Activated CD4-positive, alpha-beta T cell treated with anti-CD3 and anti-CD28 coated beads, Interleukin-2, amount 10 ng/mL, durations not matched to agents 7 days and 5 days (primary cell): ENCODE results near the gene PRRT2. TPM values are rescaled to one million over a fixed set of nuclear protein-coding genes. Genes with fewer than 3 reads are reported as not detected.

ENCODE experiments used
- CTCF ChIA-PET: fragments of 350-600 bp; sonication (Branson Sonifier 250); formaldehyde crosslinking; loops from one replicate; lab custom pipeline; 2021; ENCODE audit warnings: antibody characterized with exemption; lab: Charles Lee
- POLR2A ChIA-PET: fragments of 350-600 bp; sonication (Branson Sonifier 250); formaldehyde crosslinking; loops from one replicate; lab custom pipeline; 2021; ENCODE audit warnings: antibody characterized with exemption; lab: Charles Lee
- DNase-seq: peaks from one replicate; pipeline ENCODE4 v3.0.0-alpha.2; 2020
- H3K27ac Mint-ChIP-seq: one replicate; pipeline ENCODE4 v1.8.0; 2021; ENCODE audit warnings: mild to moderate bottlenecking, moderate library complexity, mixed read lengths
- H3K27me3 Mint-ChIP-seq: one replicate; pipeline ENCODE4 v1.8.0; 2021; ENCODE audit warnings: mixed read lengths
- H3K36me3 Mint-ChIP-seq: one replicate; pipeline ENCODE4 v1.8.0; 2021; ENCODE audit warnings: low read depth, mixed read lengths
- H3K4me1 Mint-ChIP-seq: one replicate; pipeline ENCODE4 v1.8.0; 2021; ENCODE audit warnings: mixed read lengths
- H3K4me3 Mint-ChIP-seq: one replicate; pipeline ENCODE4 v1.8.0; 2021; ENCODE audit warnings: mild to moderate bottlenecking, moderate library complexity, mixed read lengths
- H3K9me3 Mint-ChIP-seq: one replicate; pipeline ENCODE4 v1.8.0; 2021; ENCODE audit warnings: mixed read lengths
- total RNA-seq, 2 experiments: library from RNA; stranded (reverse); gene quantifications; one replicate each; pipeline ENCODE4 v1.2.3, GENCODE V29; 2021

PRRT2 gene
- total RNA-seq, 2 experiments from 2014 or later, result 0.98 to 1.3 TPM

- Mint-ChIP-seq H3K27ac (peak overlapping the region; percentile 96), H3K4me3 (peak overlapping the region; percentile 91), H3K36me3 (peaks cover 41% of the 10 kb centered on the region), H3K9me3 (no peaks in the 10 kb centered on the region), H3K27me3 (peaks cover 9% of the 10 kb centered on the region), H3K4me1 (peaks cover 65% of the 10 kb centered on the region)
- peak; percentile 69 for DNase-seq
- ChIA-PET CTCF (interaction anchor here (0.7 to 8.8 kb wide), 15 partner anchors 8 to 198 kb away, joined by 3 to 46 read pairs (median 4); partner anchors contain the start of genes KIF22, MAZ and TMEM219), POLR2A (interaction anchor here (0.7 to 1.7 kb wide), 3 partner anchors 10 to 127 kb away, joined by 3 to 9 read pairs (median 8); partner anchors contain the start of gene MAZ)
These were observed 4.9 kb downstream of the PRRT2 start for GRCh38 chr16:29816694-29817441.

GRCh38 chr16:29818082-29818481 is 6.1 kb downstream of the PRRT2 start:
- Mint-ChIP-seq H3K36me3 (peaks cover 43% of the 10 kb centered on the region), H3K9me3 (no peaks in the 10 kb centered on the region), H3K4me1 (peaks cover 63% of the 10 kb centered on the region), H3K27me3 (no peaks in the 10 kb centered on the region), H3K27ac (peak overlapping the region; percentile 62), H3K4me3 (peak overlapping the region; percentile 91)
- ChIA-PET POLR2A (no interaction called here), CTCF (interaction anchor here (0.6 to 8.8 kb wide), 10 partner anchors 7 to 219 kb away, joined by 3 to 46 read pairs (median 10); partner anchors contain the start of genes KIF22, MAZ and TMEM219)
- DNase-seq, result no peak

GRCh38 chr16:29819506-29819905 is 7.5 kb downstream of the PRRT2 start:
- H3K27ac Mint-ChIP-seq, result peak overlapping the region; percentile 84
- peaks cover 66% of the 10 kb centered on the region for H3K4me1 Mint-ChIP-seq
- ChIA-PET POLR2A (no interaction called here), CTCF (interaction anchor here (1.0 to 8.8 kb wide), 7 partner anchors 11 to 118 kb away, joined by 3 to 46 read pairs (median 17); partner anchors contain the start of genes KIF22 and MAZ)
- no peaks in the 10 kb centered on the region for H3K9me3 Mint-ChIP-seq
- H3K36me3 Mint-ChIP-seq, result peaks cover 43% of the 10 kb centered on the region
- no peak for DNase-seq
- no peaks in the 10 kb centered on the region for H3K27me3 Mint-ChIP-seq
- H3K4me3 Mint-ChIP-seq, result peak overlapping the region; percentile 91

- POLR2A ChIA-PET, result no interaction called here
- DNase-seq, result peak; percentile 68
- peak within 1 kb of the TSS; percentile 84 for H3K27ac Mint-ChIP-seq
- no peaks in the 10 kb centered on the region for H3K9me3 Mint-ChIP-seq
- no peaks in the 10 kb centered on the region for H3K27me3 Mint-ChIP-seq
- H3K4me3 Mint-ChIP-seq, result peak within 1 kb of the TSS; percentile 91
- H3K36me3 Mint-ChIP-seq, result peaks cover 48% of the 10 kb centered on the region
- CTCF ChIA-PET, result interaction anchor here (0.6 to 8.8 kb wide), 9 partner anchors 12 to 119 kb away, joined by 3 to 46 read pairs (median 4); partner anchors contain the start of genes CDIPT, KIF22 and MAZ
- H3K4me1 Mint-ChIP-seq, result peaks cover 66% of the 10 kb centered on the region
These were observed 8.3 kb downstream of the PRRT2 start, which contains the start of gene MVP for GRCh38 chr16:29820271-29820701. Gene MVP, plus strand, starts transcription at chr16:29820462. Its CDS starts 10,088 bp downstream, at chr16:29830550.

- Mint-ChIP-seq H3K27ac (peak overlapping the region; percentile 84), H3K4me3 (peak overlapping the region; percentile 91), H3K4me1 (peaks cover 70% of the 10 kb centered on the region), H3K36me3 (peaks cover 48% of the 10 kb centered on the region), H3K27me3 (no peaks in the 10 kb centered on the region), H3K9me3 (no peaks in the 10 kb centered on the region)
- ChIA-PET CTCF (interaction anchor here (0.6 to 8.8 kb wide), 11 partner anchors 12 to 271 kb away, joined by 3 to 46 read pairs (median 3); partner anchors contain the start of genes CDIPT, KIF22, MAZ and TBX6), POLR2A (no interaction called here)
- DNase-seq, result peak; percentile 50
These were observed 9.0 kb downstream of the PRRT2 start for GRCh38 chr16:29820730-29821642.

- POLR2A ChIA-PET, result interaction anchor here (0.7 kb wide), 1 partner anchor 11 kb away, joined by 4 read pairs; no protein-coding TSS in a partner anchor
- no peak for DNase-seq
- peak overlapping the region; percentile 84 for H3K27ac Mint-ChIP-seq
- H3K4me3 Mint-ChIP-seq, result peak overlapping the region; percentile 91
- H3K4me1 Mint-ChIP-seq, result peaks cover 76% of the 10 kb centered on the region
- no peaks in the 10 kb centered on the region for H3K27me3 Mint-ChIP-seq
- peaks cover 47% of the 10 kb centered on the region for H3K36me3 Mint-ChIP-seq
- CTCF ChIA-PET, result interaction anchor here (0.6 to 7.2 kb wide), 6 partner anchors 13 to 270 kb away, joined by 3 to 41 read pairs (median 11); partner anchors contain the start of genes MAZ and TBX6
- no peaks in the 10 kb centered on the region for H3K9me3 Mint-ChIP-seq
These were observed 9.7 kb downstream of the PRRT2 start for GRCh38 chr16:29821643-29822115.

- no peaks in the 10 kb centered on the region for H3K9me3 Mint-ChIP-seq
- peak overlapping the region; percentile 26 for H3K4me3 Mint-ChIP-seq
- CTCF ChIA-PET, result interaction anchor here (0.6 to 7.2 kb wide), 9 partner anchors 8 to 277 kb away, joined by 3 to 39 read pairs (median 4); partner anchors contain the start of genes DOC2A, MAZ and PAGR1
- peak overlapping the region; percentile 74 for H3K27ac Mint-ChIP-seq
- no peaks in the 10 kb centered on the region for H3K27me3 Mint-ChIP-seq
- H3K36me3 Mint-ChIP-seq, result peaks cover 28% of the 10 kb centered on the region
- DNase-seq, result no peak
- POLR2A ChIA-PET, result no interaction called here
- peaks cover 72% of the 10 kb centered on the region for H3K4me1 Mint-ChIP-seq
These were observed 12.7 kb downstream of the PRRT2 start for GRCh38 chr16:29824589-29825144.

GRCh38 chr16:29825145-29826044 is 13.4 kb downstream of the PRRT2 start:
- no peaks in the 10 kb centered on the region for H3K9me3 Mint-ChIP-seq
- H3K36me3 Mint-ChIP-seq, result peaks cover 27% of the 10 kb centered on the region
- POLR2A ChIA-PET, result no interaction called here
- peak overlapping the region; percentile 26 for H3K4me3 Mint-ChIP-seq
- H3K27ac Mint-ChIP-seq, result peak overlapping the region; percentile 74
- peaks cover 70% of the 10 kb centered on the region for H3K4me1 Mint-ChIP-seq
- DNase-seq, result peak; percentile 63
- H3K27me3 Mint-ChIP-seq, result no peaks in the 10 kb centered on the region
- CTCF ChIA-PET, result interaction anchor here (0.6 to 3.6 kb wide), 8 partner anchors 9 to 278 kb away, joined by 3 to 19 read pairs (median 5); partner anchors contain the start of genes KCTD13 and PAGR1

- H3K27ac Mint-ChIP-seq, result peak overlapping the region; percentile 92
- peak overlapping the region; percentile 71 for H3K4me3 Mint-ChIP-seq
- peaks cover 70% of the 10 kb centered on the region for H3K4me1 Mint-ChIP-seq
- ChIA-PET POLR2A (interaction anchor here (0.6 to 1.0 kb wide), 2 partner anchors 12 to 193 kb away, joined by 3 to 4 read pairs; no protein-coding TSS in a partner anchor), CTCF (interaction anchor here (0.6 to 3.6 kb wide), 11 partner anchors 10 to 1322 kb away, joined by 3 to 19 read pairs (median 5); partner anchors contain the start of genes CDIPT, KCTD13 and PAGR1)
- no peak for DNase-seq
- H3K27me3 Mint-ChIP-seq, result no peaks in the 10 kb centered on the region
- peaks cover 27% of the 10 kb centered on the region for H3K36me3 Mint-ChIP-seq
- H3K9me3 Mint-ChIP-seq, result no peaks in the 10 kb centered on the region
These were observed 14.3 kb downstream of the PRRT2 start for GRCh38 chr16:29826342-29826695.

- no peaks in the 10 kb centered on the region for H3K27me3 Mint-ChIP-seq
- H3K4me1 Mint-ChIP-seq, result peaks cover 32% of the 10 kb centered on the region
- no peaks in the 10 kb centered on the region for H3K9me3 Mint-ChIP-seq
- peaks cover 37% of the 10 kb centered on the region for H3K36me3 Mint-ChIP-seq
- CTCF ChIA-PET, result no interaction called here
- H3K27ac Mint-ChIP-seq, result no peak overlapping the region
- no peak overlapping the region for H3K4me3 Mint-ChIP-seq
- POLR2A ChIA-PET, result no interaction called here
- no peak for DNase-seq
These were observed 18.8 kb downstream of the PRRT2 start for GRCh38 chr16:29830774-29831173.

GRCh38 chr16:29831490-29831889 is 19.5 kb downstream of the PRRT2 start:
- ChIA-PET CTCF (no interaction called here), POLR2A (no interaction called here)
- Mint-ChIP-seq H3K9me3 (no peaks in the 10 kb centered on the region), H3K4me1 (peaks cover 26% of the 10 kb centered on the region), H3K27me3 (no peaks in the 10 kb centered on the region), H3K36me3 (peaks cover 42% of the 10 kb centered on the region), H3K4me3 (no peak overlapping the region), H3K27ac (peak overlapping the region; percentile 54)
- no peak for DNase-seq
